Erythroblast (primary cell): ENCODE results near the gene LHPP.

ENCODE experiments used
- GATA1 ChIP-seq: IDR thresholded peaks from 2 replicates; pipeline ENCODE4 v1.6.1; 2011; ENCODE audit warnings: low read depth, mild to moderate bottlenecking, control low read depth, low read length, moderate library complexity
- POLR2A ChIP-seq: IDR thresholded peaks from 2 replicates; pipeline ENCODE4 v1.6.1; 2011; ENCODE audit warnings: mild to moderate bottlenecking, low read length

DNA sequence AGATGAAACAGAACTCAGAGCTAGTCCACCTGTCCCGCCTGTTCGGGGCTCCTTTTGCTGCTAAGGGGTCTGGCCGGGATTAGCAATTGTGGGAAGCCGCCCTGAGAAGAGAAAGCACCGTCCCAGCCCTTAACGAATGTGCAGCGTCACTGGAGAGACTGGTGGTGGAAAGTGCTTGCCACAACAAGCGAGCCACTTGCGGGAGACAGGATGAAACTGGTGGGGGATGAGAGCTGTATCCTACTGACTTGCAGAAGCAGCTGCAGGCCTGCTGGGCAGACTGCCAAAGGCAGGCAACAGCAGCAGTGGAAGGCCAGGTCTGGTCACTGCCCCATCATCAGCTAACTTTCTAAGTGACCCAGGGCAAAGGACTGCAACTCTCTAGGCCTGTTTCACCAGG, 187.1 kb downstream of the LHPP start:
- TF ChIP-seq POLR2A: peak; percentile 1
- no peak for TF ChIP-seq GATA1
